IPS DF 19.7 (cell line): ENCODE results near the gene PTAFR.

Source experiments
- DNase-seq: peaks from one replicate; pipeline ENCODE4 v3.0.0-alpha.2; 2013; ENCODE audit warnings: low read depth, low spot score

Gene PTAFR

DNA sequence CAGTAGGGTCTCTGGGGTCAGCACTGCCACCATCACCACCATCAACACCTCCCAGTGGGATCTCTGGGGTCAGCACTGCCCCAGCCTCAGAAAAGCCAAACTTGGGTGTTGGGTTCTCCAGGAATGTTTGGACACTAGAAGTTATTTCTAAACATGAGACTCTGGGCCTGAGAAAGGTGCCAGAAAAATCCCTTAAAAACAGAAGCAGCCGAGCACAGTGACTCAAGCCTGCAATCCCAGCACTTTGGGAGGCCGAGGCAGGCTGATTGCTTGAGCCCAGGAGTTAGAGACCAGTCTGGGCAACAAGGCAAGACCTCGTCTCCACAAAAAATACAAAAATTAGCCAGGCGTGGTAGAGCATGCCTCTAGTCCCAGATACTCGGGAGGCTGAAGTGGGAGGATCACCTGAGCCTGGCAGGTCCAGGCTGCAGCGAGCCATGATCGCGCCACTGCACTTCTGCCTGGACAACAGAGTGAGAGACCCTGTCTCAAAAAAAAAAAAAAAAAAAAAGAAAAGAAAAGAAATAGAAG is 470 bp downstream of the PTAFR start:
- no peak for DNase-seq

DNA sequence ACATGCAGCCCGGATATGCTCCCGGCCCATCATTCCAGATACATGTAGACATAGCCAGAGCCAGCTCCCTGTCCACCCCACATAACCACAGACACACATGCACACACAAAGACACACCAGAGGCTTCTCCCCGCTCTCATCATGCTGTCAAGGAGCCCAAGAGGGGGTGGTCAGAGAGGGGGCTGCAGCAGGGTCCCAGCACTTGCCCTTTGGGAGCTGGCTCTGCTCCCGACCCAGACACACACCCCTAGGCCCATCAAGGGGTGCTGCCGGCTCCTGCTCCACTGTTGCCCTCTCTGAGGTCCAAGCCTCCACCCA is 2.6 kb downstream of the PTAFR start:
- no peak for DNase-seq

DNA sequence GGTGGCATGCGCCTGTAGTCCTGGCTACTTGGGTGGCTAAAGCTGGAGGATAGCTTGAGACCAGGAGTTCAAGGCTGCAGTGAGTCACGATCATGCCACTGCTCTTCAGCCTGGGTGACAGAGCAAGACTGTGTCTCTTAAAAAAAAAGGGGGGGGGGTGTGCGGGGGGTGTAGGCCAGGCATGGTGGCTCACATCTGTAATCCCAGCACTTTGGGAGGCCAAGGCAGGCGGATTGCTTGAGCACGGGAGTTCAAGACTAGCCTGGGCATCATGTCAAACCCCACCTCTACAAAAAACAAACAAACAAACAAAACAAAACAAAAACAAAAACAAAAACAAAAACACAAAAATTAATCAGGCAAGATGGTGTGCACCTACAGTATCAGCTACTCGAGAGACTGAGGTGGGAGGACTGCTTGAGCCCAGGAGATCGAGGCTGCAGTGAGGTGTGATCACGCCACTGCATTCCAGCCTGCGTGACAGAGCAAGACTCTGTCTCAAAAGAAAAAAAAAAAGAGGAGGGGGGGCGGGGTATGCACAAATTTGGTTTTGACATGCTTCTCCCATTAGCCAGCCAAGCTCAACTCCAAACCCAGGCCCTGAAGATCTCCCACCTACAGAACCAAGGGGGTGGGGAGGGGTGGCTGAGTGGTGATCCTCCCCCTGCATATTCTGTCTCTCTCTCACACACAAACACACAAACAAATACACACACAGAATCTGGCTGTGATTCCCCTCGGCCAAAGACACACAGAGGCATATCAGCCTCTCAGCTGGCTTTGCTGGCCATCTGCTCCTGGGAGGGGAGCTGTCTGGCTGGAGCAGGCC is 3.1 kb downstream of the PTAFR start:
- no peak for DNase-seq

DNA sequence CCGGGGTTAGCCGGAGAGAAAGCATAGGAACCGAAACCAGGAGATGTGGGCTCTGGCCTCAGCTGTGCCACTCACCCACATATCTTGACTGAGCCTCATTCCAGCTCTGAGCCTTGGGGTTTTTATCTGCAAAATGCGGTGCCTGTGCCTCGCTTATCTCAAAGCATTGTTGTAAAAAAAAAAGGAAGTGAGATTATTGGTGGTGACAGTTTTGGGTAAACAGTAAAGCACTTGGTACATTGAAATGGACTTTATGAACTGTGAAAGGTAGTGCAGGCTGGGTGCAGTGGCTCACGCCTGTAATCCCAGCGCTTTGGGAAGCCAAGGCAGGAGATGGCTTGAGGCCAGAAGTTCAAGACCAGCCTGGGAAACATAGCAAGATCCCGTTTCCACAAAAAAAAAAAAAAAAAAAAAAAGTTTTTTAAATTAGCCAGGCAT is 3.8 kb downstream of the PTAFR start:
- no peak for DNase-seq

DNA sequence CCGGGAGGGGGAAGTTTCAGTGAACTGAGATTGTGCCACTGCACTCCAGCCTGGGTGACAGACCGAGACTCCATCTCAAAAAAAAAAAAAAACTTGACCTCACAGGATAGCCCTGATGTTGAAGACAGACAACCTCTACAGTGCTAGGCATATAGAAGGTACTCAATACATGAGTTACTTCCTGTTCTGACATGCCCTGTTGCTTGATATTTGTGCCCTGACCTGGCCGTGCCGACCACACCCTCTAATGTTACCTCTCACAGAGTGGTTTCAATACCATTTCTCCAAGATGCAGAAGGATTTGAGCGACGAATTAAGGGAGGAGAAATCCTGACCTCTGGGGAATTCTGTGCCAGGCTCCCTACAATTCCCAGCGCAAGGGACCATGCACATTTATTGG is 5.2 kb downstream of the PTAFR start:
- no peak for DNase-seq

DNA sequence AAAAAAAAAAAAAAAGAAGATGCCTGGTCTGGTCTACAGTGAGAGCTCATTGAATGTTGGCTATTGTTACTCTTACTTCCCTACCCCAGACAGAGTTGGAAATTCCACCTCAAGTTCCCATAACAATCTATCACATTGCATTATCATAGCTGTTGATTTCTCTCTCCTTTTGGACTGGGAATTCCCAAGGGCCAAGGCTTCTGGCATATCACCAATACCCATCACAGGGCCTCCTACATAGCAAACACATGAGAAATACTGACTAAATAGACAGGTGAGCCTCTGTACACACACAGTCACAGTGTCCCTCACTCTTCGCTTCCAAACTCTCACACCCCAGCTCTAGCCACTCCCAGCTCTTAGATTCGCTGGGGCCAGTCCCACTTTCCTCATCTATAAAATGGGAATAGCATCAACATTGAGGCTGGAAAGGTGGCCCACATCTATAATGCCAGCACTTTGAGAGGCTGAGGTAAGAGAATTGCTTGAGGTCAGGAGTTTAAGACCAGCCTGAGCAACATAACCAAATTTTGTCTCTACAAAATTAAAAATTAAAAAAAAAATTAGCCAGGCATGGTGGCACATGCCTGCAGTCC is 6.4 kb downstream of the PTAFR start:
- no peak for DNase-seq

DNA sequence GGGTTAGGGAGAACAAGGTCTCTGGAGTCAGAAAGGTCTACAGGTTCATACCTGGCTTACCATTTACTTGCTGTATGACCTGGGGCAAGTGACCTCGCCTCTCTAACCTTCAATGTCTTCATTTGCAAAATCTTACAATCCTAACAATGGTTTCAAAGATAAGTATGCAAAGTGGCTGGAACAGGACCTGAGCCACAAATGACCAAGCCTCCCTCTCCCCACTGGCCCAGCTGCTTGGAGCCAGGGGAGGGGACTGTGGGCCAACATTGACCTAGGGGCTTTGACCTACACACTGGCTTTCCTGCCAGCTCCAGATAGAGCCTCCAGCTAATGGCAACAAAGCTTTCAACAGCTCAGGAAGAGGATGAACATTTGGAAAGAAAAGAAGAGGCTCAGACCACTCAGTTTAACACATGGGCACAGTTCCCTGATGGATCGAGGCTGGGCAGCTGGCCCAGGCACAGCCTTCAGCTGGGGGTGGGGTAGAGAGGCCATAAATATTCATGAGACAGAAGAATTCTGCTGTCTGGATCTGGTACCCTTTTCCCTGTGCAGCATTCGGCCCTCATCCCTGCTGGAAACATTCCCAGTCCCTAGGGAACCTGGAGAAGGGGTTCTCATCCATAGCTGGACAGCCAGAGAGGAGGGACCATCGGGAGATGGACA is 12.9 kb downstream of the PTAFR start:
- no peak for DNase-seq

DNA sequence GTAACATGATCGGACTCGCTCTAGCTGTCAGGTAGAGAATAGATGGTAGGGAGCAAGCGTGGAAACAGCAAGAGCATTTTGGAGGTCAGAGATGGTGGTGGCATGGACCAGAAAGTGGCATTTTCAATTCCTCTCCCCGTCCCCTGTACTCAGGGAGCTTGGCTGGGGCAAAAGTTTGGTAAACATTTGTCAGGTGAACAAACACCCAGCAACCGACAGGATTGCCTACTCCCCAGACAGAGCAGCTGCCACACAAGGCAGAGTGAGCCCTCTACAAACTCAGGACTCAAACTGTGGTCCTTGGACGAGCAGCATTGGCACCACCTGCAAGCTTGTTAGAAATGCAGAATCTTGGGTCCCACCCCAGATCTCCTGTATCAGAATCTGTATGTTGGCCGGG is 14.3 kb downstream of the PTAFR start:
- DNase-seq: no peak

DNA sequence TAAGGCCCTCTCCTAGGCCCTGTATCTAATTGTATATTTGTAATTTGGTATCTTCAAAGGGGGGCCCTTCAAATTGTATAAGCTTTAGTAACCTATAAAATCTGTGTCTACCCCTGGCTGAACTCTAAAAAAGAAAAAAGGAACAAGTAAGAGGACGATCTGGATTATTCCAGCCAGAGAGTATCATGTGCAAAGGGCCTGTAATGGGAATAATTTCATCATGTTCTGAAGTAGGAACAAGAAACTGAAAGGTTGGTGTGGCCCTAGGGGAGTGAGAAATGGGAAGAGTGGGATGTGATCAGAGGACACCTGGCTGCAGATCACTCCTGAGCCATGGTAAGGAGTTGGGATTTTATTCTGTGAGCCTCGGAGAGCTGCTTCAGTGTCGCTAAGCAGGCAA is 14.7 kb downstream of the PTAFR start:
- DNase-seq: no peak

DNA sequence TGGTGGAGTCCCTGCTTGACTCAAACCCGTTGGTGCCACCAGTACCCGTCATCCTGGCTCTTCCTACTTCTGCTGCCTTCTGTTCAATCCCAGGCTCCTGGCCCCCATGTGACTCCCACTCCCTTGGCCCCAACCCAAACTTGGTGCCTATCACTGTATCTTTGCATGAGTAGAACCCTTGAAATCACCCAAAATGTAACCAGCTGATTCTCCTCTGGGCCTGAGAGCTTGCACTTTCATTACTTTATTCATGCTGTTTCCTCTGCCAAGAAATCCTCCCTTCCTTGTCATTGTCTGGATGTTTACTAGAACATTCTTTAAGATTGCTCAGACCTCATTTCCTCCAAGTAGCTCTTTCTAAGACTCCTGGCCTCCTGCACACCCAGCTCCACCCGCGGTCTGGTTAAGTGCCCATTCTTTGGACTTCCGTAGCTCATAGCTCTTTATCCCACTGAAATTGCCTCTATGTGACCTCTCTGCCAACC is 15.7 kb downstream of the PTAFR start:
- no peak for DNase-seq

DNA sequence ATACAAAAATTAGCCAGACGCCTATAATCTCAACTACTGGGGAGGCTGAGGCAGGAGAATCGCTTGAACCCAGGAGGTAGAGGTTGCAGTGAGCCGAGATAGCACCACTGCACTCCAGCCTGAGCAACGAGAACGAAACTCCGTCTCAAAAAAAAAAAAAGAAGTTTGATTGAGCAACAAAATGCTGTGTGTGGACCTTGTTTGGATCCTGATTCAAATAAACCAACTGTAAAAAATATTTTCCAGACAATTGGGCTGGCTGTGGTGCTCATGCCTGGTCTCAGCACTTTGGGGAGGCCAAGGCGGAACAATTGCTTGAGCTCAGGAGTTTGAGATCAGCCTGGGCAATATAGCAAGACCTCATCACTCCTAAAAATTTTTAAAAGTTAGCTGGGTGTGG is 16.8 kb downstream of the PTAFR start:
- DNase-seq: no peak

DNA sequence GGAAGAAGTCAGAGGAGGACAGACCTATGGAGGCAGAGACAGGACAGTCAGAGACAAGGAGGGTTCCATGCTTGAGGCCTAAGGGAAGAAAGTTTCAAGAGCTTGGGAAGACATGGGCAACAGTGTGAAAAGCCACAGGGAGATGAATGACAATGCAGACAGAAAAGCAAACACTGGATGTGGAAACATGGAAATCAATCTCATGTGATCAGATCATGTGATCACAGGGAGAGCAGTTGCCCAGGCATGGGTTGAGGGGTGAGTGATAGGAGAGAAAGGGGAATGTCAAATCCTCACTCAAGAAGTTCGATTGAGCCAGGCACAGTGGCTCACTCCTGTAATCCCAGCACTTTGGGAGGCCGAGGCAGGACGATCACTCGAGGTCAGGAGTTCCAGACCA is 17.2 kb downstream of the PTAFR start:
- DNase-seq: no peak

DNA sequence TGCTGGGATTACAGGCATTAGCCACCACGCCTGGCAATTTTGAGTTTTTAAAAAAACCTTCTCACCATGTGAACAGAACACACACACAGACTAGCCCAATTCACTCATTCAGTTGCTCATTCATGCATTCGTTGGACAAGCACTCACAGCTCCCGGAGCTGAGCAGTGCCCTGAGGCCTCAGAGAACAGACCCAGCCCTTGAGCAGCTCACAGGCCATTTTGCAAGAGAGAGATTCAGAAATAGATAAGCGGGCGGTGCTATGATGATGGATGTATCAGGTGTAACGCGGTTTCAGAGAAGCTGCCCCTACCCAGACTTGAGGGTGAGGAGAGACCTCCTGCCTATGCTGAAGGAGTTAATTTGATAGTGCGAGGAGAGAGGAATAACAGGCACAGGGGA is 18.6 kb downstream of the PTAFR start:
- no peak for DNase-seq

DNA sequence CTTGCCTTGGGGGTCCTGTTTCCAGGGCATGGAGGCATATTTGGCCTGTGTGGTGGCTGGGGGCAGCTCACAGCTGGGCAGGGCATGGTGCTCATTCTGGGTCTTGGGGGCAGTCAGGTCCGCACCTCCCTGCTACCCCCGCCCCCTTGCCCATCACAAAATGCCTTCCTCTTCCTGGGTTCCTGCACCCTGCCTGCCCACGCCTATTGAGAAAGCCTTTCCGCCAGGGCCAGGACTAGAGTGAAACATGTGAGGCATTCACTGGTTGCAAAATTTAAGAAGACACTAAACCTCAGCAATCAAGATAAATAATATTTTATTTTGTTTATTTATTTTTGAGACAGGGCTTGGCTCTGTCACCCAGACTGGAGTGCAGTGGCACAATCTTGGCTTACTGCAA is 19.7 kb downstream of the PTAFR start:
- no peak for DNase-seq

DNA sequence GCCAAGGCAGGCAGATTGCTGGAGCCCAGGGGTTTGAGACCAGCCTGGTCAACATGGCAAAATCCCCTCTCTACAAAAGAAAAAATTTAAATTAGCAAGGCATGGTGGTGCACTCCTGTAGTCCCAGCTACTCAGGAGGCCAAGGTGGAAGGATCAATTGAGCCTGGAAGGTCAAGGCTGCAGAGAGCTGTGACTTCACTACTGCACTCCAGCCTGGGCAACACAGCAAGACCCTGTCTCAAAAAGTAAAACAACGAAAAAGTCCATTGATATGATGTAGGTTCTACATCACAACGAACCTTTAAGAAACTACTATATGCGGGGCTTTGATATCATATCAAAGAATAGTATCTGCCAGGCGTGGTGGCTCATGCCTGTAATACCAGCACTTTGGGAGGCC is 20.9 kb downstream of the PTAFR start:
- no peak for DNase-seq

DNA sequence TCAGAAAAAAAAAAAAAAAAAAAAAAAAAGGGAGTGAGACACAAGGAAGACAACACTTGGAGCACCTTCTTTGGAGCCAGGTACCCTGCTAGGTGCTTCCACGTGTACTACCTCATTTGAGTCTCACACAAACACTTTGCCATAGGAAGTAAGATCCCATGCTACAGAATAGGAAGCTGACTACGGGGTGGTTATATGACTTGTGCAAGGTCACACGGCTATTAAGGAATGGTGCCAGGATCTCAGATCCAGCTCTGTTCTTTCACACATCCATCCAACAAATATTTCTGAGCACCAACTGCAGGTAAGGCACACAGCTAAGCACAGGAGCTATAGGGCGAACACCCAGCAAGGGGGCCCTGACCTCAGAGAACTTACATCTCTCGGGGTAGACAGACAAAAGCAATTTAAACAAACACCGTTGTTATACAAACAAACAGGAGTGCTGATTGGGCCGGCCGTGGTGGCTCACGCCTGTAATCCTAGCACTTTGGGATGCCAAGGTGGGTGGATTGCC is 22.4 kb downstream of the PTAFR start:
- no peak for DNase-seq

DNA sequence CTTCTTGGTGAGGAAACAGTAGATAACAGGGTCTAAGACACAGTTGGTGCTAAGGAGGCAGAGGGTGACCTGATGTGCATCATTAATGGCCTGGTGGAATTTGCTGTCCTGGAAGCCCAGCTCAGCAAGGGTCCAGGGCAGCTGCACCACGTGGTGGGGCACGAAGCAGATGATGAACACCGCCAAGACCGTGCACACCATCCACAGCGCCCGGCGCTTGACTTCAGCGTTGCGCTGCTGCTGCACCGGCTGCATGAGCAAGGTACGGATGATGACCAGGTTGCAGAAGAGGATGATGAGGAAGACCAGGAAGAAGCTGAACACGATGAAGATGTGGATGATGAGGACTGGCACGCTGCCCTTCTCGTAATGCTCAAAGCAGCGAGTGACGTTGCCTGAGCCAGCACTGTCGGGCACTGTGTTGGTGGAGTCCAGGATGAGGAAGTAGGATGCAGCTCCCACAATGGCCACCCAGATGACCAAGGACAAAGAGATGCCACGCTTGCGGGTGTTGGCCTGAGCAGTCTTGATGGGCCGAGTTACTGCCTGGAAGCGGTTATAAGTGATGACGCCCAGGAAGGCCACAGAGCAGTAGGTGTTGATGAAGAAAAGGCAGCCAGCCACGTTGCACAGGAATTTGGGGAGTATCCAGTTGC is 26.2 kb downstream of the PTAFR start:
- DNase-seq: no peak

DNA sequence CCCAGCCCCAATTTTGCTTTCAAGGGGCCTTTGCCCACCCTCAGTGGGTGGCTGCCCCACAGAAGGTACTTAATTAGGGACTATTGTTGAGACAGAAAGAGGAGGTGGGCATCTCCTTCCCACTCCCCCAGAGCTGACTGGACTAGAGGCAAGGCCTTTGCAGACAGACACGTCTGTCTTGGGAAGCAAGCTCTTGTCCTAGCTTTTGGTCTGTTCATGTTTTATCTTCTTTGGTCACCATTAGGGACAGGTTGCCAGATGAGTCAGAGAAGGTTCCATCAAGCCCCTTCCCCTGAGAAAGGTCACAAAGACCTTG is 27.7 kb downstream of the PTAFR start:
- DNase-seq: no peak

DNA sequence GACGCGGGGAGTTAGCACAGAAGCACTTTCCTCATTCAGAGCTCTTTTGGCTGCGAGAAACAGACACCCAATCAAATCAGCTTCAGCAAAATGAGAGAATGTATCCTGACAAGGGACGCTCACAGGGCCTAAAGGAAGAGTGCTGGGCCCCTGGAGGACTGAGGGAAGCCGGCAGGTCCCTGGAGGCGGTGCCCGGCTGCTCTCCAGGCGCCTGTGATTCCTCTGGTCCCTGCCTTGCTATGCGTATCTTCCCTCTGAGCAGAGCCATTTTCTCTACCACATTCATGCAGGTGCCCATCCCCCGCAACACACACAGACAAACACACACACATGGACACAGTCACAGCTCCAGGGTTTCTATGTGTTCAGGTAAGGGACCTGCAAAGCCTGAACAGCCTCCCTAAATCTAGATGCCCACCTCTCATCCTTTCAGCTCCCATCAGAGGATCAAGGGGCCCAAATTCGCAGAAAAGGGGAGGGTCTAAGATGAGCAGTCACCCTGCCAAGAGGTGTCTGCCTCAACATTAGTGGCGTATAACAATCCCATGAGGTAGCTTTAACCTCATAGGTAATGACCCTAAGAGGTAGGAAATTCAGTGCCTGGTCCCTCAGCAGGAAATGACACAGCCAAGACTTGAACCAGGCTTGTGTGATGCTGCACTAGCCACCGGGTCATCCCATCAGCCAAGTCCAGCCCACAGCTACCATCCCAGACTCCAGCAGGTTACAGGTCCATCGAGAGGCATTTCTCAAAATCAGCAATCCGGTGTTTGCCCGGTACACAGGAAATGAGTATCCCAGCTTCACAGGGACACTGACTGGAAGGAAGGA is 29.0 kb downstream of the PTAFR start:
- DNase-seq: peak; percentile 23

DNA sequence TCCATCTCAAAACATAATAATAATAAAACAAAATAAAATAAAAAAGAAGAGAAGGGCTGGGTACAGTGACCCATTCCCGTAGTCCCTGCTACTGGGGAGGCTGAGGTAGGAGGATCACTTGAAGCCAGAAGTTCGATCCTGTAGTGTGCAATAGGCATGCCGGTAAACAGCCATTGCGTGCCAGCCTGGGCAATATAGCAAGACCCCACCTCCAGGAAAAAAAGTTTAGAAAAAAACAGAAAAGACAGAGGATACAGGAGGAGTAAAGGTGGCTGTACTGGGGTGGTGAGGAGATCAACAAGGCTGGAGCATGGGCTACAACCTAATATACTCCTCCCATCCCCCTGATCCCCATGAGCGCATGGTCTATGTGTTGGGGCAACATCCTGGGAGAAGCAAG is 30.8 kb downstream of the PTAFR start:
- DNase-seq: no peak
